Stimulated activated CD8-positive, alpha-beta memory T cell treated with anti-CD3 and anti-CD28 coated beads, Interleukin-15, amount 100 ng/mL, for 1 hour (primary cell): ENCODE data around the gene ART3.

Experiments used
- DNase-seq: peaks from one replicate; pipeline ENCODE4 v3.0.0-alpha.2; 2020; ENCODE audit warnings: low read depth

ART3 gene

DNA sequence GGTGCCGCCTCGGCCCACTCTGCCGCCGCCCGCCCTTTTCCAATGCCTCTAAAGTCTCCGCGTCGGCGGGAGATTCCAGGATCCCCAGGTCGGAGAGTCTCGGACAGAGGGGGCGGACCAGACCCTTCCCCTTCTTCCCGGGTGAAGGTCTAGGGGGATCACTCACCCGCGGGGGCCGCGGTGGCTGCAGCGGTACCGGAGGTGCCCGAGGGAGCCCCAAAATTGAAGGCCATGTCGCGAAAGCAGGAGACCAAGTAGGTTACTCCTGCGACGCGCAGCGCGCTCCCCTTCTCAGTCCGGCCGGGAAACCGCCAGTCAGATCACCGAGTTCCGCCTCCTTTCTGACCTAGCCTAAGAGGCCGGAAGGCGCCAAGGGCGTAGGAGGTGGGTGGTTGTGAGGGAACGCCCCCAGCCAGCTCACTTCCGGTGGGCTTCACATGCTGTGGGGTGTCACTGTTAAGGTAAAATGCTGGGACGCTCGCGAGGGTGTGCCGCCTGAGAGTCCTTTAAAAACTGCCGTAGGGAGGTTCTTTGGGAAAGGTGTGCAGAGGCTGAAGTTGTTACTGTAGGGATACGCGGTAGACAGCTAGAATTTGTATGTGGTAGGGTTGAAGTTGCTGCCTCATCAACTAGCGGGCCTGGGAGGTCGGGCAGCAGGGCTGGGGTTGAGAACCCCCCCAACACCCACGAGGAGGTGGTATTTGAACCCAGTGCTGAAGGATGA lies 73.8 kb downstream of the ART3 start, which contains the start of gene NUP54:
NUP54 (minus strand) TSS at position 256 of the 724 bp plus-strand sequence; CDS start at position 233, 23 bp downstream.
- peak; percentile 93 for DNase-seq

DNA sequence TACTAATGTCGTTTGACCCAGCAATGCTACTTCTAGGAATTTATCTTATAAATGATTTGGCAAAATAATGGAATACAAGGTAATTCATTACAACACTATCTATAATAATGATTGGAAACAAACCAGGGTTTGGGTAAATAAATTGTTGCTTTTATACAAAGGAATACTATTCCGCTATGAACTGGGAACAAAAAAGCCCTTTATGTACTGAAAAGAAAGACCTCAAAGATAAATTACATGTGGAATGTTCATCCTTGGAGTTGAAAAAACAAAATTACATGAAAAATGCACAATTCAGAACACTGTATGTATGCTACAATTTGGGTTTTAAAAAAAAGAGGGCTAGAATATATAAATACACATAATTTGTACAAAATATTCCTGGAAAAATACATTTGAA lies 78.8 kb downstream of the ART3 start:
- DNase-seq: no peak

DNA sequence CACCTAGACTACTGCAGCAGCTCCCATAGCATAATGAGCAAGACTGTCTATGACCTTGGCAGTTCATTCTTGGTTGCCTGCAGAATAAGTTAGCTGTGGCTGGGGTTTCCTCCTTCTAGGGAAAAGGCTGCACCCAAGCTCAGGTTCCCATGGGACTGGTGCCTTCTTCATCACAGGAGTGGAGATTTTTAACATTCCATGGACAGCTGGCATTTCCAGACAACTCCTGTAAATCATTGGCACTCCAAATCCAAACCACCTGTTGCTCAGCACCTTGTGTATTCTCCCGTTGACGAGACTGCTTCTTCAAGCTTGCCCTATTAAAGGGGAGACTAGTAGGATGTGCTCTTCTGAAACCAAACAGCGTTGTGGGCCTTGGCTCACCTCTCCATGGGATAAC lies 81.5 kb downstream of the ART3 start:
- DNase-seq: no peak

DNA sequence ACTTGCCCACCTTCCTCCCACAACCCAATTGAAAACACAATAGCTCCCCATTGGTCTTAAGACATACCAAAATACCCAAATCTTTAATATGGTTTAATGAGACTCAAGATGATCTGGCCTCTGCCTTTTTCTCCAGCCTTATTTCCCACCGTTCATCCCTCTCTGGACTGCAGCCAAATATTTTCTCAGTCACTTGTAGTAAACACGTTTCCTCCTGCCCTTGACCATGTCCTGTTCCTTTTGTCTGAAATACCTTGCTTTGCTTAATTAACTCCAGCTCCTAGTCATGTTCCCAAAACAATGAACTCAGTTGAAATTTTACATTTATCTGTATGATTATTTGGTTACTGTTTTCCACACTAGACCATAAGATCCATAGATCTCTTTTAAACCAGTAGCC lies 82.1 kb downstream of the ART3 start:
- DNase-seq: no peak

DNA sequence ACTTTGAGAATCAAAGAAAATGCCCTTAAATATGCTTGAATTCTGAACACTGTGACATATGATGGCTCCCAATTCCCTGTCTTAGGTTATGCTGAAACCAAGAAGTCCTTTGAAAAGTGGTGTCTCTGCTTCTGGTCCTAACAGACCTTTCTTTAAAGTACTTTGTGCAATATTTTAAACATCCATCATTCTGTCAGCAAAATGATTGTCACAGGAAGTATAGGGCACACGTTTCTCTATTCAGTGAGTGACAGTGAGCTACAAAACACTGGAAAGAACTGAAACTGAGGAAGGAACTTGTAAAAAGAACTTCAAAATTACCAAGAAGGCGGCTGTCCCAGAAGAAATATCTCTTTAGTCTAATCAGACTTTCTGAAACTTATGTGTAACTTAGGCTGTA lies 85.8 kb downstream of the ART3 start:
- no peak for DNase-seq
